HepG2 (cell line): ENCODE data around the gene ZNF771. TPM values are rescaled to one million over a fixed set of nuclear protein-coding genes. Genes with fewer than 3 reads are reported as not detected.
A peak's percentile ranks its signal among the peaks of the same experiment; 100 is the strongest.

Experiments
- ATAD3A ChIP-seq: sonication (generic); formaldehyde crosslinking; IDR thresholded peaks from 2 replicates; pipeline ENCODE4 v1.4.0; 2020; ENCODE audit warnings: missing genetic modification reagents
- ATF7-NPFF ChIP-seq: sonication (generic); formaldehyde crosslinking; IDR thresholded peaks from 2 replicates; pipeline ENCODE4 v1.8.1; 2023; ENCODE audit warnings: mild to moderate bottlenecking, low read depth, missing genetic modification reagents, moderate library complexity
- ETV5 ChIP-seq: IDR thresholded peaks from 2 replicates; pipeline ENCODE4 v1.6.1; 2018; ENCODE audit warnings: missing biosample characterization, missing genetic modification reagents, inconsistent platforms, borderline replicate concordance
- JARID2 ChIP-seq: sonication (generic); formaldehyde crosslinking; IDR thresholded peaks from 2 replicates; pipeline ENCODE4 v1.8.1; 2023; ENCODE audit warnings: missing genetic modification reagents, inconsistent platforms; ENCODE audit not compliant: insufficient replicate concordance
- JUN ChIP-seq: sonication (generic); formaldehyde crosslinking; IDR thresholded peaks from 2 replicates; pipeline ENCODE4 v1.4.0; 2020; ENCODE audit warnings: mild to moderate bottlenecking, missing genetic modification reagents
- LCORL ChIP-seq, 2 experiments: fragments of 450-650 bp in 1 of 2; sonication (generic) in 1 of 2; formaldehyde crosslinking in 1 of 2; IDR thresholded peaks; 2 replicates each; pipeline versions ENCODE4 v1.5.0 to v1.6.1; 2017 to 2020; ENCODE audit warnings: antibody characterized with exemption in 1 of 2, missing genetic modification reagents in 1 of 2
- MXD4 ChIP-seq: IDR thresholded peaks from 2 replicates; pipeline ENCODE4 v1.6.1; 2016; ENCODE audit warnings: mild to moderate bottlenecking, missing biosample characterization, missing genetic modification reagents
- NFKBIZ ChIP-seq: IDR thresholded peaks from 2 replicates; pipeline ENCODE4 v1.6.1; 2018; ENCODE audit warnings: missing genetic modification reagents, missing compliant biosample characterization
- RCOR2 ChIP-seq: IDR thresholded peaks from 2 replicates; pipeline ENCODE4 v1.6.1; 2016; ENCODE audit warnings: missing biosample characterization, missing genetic modification reagents
- SMARCE1 ChIP-seq: fragments of 450-650 bp; IDR thresholded peaks from 2 replicates; pipeline ENCODE4 v1.6.1; 2017; ENCODE audit warnings: borderline replicate concordance
- SOX6 ChIP-seq, 2 experiments: fragments of 450-650 bp in 1 of 2; sonication (generic) in 1 of 2; formaldehyde crosslinking in 1 of 2; IDR thresholded peaks; 2 replicates each; pipeline versions ENCODE4 v1.4.0 to v1.6.1; 2017 to 2020; ENCODE audit warnings: antibody characterized with exemption in 1 of 2, mild to moderate bottlenecking in 1 of 2, missing genetic modification reagents in 1 of 2
- WIZ ChIP-seq: sonication (generic); formaldehyde crosslinking; IDR thresholded peaks from 2 replicates; pipeline ENCODE4 v1.5.1; 2020; ENCODE audit warnings: mild to moderate bottlenecking, missing genetic modification reagents
- ZFP1 ChIP-seq: IDR thresholded peaks from 2 replicates; pipeline ENCODE4 v1.6.1; 2016
- ZMYM2 ChIP-seq: sonication (generic); formaldehyde crosslinking; IDR thresholded peaks from 2 replicates; pipeline ENCODE4 v1.8.0; 2022; ENCODE audit warnings: mild to moderate bottlenecking, missing genetic modification reagents
- ZNF224 ChIP-seq: sonication (generic); formaldehyde crosslinking; IDR thresholded peaks from 2 replicates; pipeline ENCODE4 v1.5.0; 2020; ENCODE audit warnings: mild to moderate bottlenecking, missing genetic modification reagents
- ZNF552 ChIP-seq: sonication (generic); formaldehyde crosslinking; IDR thresholded peaks from 2 replicates; pipeline ENCODE4 v1.9.0; 2022; ENCODE audit warnings: missing genetic modification reagents, mild to moderate bottlenecking, borderline replicate concordance
- ZNF746 ChIP-seq: sonication (generic); formaldehyde crosslinking; IDR thresholded peaks from 2 replicates; pipeline ENCODE4 v1.8.0; 2022; ENCODE audit warnings: mild to moderate bottlenecking, missing genetic modification reagents
- ZNF761 ChIP-seq: sonication (generic); formaldehyde crosslinking; conservative IDR thresholded peaks from 2 replicates; pipeline ENCODE4 v1.4.0; 2020; ENCODE audit warnings: mild to moderate bottlenecking, missing genetic modification reagents
- ZNF781 ChIP-seq: sonication (generic); formaldehyde crosslinking; IDR thresholded peaks from 2 replicates; pipeline ENCODE4 v1.5.1; 2020; ENCODE audit warnings: borderline replicate concordance, mild to moderate bottlenecking, missing genetic modification reagents; ENCODE audit errors: not compliant biosample characterization
- polyA plus RNA-seq, 8 experiments: library from polyadenylated mRNA; depleted of rRNA in 3 of 8; stranded (reverse) in 7 of 8; unstranded in 1 of 8; fragments of >200 nt; fragmentation: Illumina TruSeq in 4 of 8; extraction: Trizol in 4 of 8; gene quantifications; 2 replicates each; pipeline versions ENCODE4 v1.2.1 to v1.2.3, GENCODE V29; 2011 to 2016; ENCODE audit warnings: low read depth in 4 of 8, missing spikeins in 1 of 8, mixed read lengths in 1 of 8; ENCODE audit not compliant: insufficient read depth in 1 of 8
- total RNA-seq, 5 experiments: library from RNA; depleted of rRNA; stranded (reverse); fragments of >200 nt; fragmentation: Illumina TruSeq; extraction: Trizol; gene quantifications; 2 replicates each; pipeline ENCODE4 v1.2.3, GENCODE V29; 2016; ENCODE audit warnings: low read depth in 1 of 5
- TF ChIP-seq, protein P1 (sequence below): sonication (generic); formaldehyde crosslinking; IDR thresholded peaks from 2 replicates; pipeline ENCODE4 v1.4.0; 2020; ENCODE audit warnings: low read depth, missing genetic modification reagents
- TF ChIP-seq, protein P2 (sequence below): sonication (generic); formaldehyde crosslinking; IDR thresholded peaks from 2 replicates; pipeline ENCODE4 v1.4.0; 2020; ENCODE audit warnings: missing genetic modification reagents, low read depth, mild to moderate bottlenecking, borderline replicate concordance
- TF ChIP-seq, protein P3 (sequence below), 2 experiments: fragments of 450-650 bp in 1 of 2; sonication (generic) in 1 of 2; formaldehyde crosslinking; IDR thresholded peaks; 2 replicates each; pipeline versions ENCODE4 v1.5.0 to v1.8.0; 2020 to 2022; ENCODE audit warnings: mild to moderate bottlenecking in 1 of 2, missing genetic modification reagents in 1 of 2
- TF ChIP-seq, protein P4 (sequence below): sonication (generic); formaldehyde crosslinking; IDR thresholded peaks from 2 replicates; pipeline ENCODE4 v1.5.1; 2020; ENCODE audit warnings: mild to moderate bottlenecking, missing genetic modification reagents, moderate library complexity

ZNF771 gene
- total and polyA plus RNA-seq, 2 of the 13 experiments (the other 11 are each of a cell fraction or from before 2014, with no cell fraction given): 5.0 to 11.8 TPM

DNA sequence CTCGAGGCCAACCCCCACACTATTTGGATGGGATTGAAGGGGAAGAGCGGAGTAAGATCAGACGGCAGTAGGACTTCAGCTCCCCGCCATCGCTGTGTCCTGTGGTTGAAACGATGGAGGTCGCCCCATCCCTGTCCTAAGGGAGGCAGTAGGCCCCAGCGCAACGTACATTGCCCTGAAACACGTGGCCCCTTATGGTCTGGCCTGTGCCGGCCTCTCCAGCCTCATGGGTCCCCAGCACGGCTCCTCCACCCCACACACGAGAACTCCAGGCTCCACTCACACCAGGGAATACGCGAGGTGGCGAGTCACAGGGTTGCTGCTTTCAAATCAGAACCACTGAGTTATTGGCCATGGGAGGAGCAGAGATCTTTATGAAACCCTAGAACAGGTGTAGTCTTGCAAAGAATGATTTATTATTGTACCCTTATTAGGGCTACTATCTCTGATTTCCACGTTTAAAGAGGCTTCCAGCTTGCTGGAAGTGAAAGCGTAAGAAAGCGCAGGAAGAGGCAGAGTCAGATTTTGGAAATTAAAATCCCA is 23.1 kb downstream of the ZNF771 start (continued):
- TF ChIP-seq ZNF781 (CRISPR knock-in tag) (no peak), ZNF746 (CRISPR knock-in tag) (peak; percentile 79), JUN (CRISPR knock-in tag) (no peak), ATAD3A (no peak), ETV5 (CRISPR knock-in tag) (peak; percentile 16; the same call in 1 of the 2 replicates), MXD4 (CRISPR knock-in tag) (peak; percentile 70; the same call in 1 of the 2 replicates), ZNF552 (0 out of 2 replicates have a peak, but pooled peaks have one; percentile 61), ZNF224 (CRISPR knock-in tag) (no peak), SMARCE1 (no peak), NFKBIZ (CRISPR knock-in tag) (no peak; the same call in 1 of the 2 replicates), ZNF761 (CRISPR knock-in tag) (peak; percentile 64; the same call in 1 of the 2 replicates), WIZ (CRISPR knock-in tag) (peak; percentile 94), RCOR2 (CRISPR knock-in tag) (no peak; the same call in 1 of the 2 replicates), JARID2 (CRISPR knock-in tag) (peak; percentile 52), LCORL (IDR thresholded peaks at IDR 0.05) (no peak), LCORL (CRISPR knock-in tag; IDR thresholded peaks at IDR 0.05) (peak; percentile 81), SOX6 (IDR thresholded peaks at IDR 0.05) (no peak), SOX6 (CRISPR knock-in tag; IDR thresholded peaks at IDR 0.05) (peak; percentile 65), ZMYM2 (CRISPR knock-in tag) (peak; percentile 86), ZFP1 (CRISPR knock-in tag) (no peak; the same call in 1 of the 2 replicates), ATF7-NPFF (CRISPR knock-in tag) (peak; percentile 92)
- TF ChIP-seq, protein P1, sequence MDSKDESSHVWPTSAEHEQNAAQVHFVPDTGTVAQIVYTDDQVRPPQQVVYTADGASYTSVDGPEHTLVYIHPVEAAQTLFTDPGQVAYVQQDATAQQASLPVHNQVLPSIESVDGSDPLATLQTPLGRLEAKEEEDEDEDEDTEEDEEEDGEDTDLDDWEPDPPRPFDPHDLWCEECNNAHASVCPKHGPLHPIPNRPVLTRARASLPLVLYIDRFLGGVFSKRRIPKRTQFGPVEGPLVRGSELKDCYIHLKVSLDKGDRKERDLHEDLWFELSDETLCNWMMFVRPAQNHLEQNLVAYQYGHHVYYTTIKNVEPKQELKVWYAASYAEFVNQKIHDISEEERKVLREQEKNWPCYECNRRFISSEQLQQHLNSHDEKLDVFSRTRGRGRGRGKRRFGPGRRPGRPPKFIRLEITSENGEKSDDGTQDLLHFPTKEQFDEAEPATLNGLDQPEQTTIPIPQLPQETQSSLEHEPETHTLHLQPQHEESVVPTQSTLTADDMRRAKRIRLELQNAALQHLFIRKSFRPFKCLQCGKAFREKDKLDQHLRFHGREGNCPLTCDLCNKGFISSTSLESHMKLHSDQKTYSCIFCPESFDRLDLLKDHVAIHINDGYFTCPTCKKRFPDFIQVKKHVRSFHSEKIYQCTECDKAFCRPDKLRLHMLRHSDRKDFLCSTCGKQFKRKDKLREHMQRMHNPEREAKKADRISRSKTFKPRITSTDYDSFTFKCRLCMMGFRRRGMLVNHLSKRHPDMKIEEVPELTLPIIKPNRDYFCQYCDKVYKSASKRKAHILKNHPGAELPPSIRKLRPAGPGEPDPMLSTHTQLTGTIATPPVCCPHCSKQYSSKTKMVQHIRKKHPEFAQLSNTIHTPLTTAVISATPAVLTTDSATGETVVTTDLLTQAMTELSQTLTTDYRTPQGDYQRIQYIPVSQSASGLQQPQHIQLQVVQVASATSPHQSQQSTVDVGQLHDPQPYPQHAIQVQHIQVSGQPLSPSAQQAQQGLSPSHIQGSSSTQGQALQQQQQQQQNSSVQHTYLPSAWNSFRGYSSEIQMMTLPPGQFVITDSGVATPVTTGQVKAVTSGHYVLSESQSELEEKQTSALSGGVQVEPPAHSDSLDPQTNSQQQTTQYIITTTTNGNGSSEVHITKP (CRISPR knock-in tag): no peak
- TF ChIP-seq, protein P2, sequence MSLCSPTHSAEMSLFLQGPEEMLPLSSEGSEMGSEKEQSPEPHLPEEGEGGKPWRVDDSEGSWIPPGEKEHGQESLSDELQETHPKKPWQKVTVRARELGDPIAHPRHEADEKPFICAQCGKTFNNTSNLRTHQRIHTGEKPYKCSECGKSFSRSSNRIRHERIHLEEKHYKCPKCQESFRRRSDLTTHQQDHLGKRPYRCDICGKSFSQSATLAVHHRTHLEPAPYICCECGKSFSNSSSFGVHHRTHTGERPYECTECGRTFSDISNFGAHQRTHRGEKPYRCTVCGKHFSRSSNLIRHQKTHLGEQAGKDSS: no peak
- TF ChIP-seq, protein P3, sequence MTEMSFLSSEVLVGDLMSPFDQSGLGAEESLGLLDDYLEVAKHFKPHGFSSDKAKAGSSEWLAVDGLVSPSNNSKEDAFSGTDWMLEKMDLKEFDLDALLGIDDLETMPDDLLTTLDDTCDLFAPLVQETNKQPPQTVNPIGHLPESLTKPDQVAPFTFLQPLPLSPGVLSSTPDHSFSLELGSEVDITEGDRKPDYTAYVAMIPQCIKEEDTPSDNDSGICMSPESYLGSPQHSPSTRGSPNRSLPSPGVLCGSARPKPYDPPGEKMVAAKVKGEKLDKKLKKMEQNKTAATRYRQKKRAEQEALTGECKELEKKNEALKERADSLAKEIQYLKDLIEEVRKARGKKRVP (CRISPR knock-in tag; IDR thresholded peaks at IDR 0.05): no peak; a peak in 1 of 4 replicates
- TF ChIP-seq, protein P4, sequence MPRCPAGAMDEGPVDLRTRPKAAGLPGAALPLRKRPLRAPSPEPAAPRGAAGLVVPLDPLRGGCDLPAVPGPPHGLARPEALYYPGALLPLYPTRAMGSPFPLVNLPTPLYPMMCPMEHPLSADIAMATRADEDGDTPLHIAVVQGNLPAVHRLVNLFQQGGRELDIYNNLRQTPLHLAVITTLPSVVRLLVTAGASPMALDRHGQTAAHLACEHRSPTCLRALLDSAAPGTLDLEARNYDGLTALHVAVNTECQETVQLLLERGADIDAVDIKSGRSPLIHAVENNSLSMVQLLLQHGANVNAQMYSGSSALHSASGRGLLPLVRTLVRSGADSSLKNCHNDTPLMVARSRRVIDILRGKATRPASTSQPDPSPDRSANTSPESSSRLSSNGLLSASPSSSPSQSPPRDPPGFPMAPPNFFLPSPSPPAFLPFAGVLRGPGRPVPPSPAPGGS (CRISPR knock-in tag): no peak; the same call in 1 of the 2 replicates
